Activated naive CD4-positive, alpha-beta T cell treated with Interleukin-2 at 50 U/mL for 16 hours (primary cell): ENCODE measurements around the gene ZNRF2.
"Not testable (repeated sequence)": the region's sequence is repeated elsewhere in the genome, so short reads cannot be mapped to it uniquely, and the experiment has no call there.

Experiments used
- DNase-seq: peaks from one replicate; pipeline ENCODE4 v3.0.0-alpha.2; 2020

Gene ZNRF2

DNA sequence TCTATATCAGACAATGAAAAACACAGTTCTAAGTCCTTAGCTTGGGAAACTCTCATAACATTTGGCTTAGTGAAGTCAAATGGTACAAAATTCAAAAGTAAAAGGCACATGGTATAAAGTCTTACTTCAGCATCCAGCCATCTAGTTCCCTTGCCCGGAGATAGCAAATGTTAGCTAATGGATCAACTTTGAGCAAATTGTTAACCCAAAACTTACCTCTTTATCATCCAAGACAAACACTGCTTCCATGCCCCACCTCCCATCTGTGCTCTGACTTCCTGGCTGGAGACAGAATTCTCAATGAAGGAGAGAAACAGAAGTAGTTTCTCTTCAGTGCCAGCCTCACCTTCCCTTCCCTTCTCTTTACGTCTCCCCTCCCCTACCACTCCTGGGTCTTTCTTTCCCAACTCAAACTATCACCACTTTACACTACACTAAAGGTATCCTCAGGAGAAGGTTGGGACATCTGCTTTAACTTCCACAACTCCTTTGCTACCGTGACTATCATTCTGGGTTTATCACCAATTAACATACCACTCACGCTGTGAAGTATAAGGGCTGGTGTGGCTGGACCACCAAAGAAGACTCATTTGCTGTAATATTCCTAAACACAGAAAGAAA is 21.2 kb upstream of the ZNRF2 start:
- no peak for DNase-seq

DNA sequence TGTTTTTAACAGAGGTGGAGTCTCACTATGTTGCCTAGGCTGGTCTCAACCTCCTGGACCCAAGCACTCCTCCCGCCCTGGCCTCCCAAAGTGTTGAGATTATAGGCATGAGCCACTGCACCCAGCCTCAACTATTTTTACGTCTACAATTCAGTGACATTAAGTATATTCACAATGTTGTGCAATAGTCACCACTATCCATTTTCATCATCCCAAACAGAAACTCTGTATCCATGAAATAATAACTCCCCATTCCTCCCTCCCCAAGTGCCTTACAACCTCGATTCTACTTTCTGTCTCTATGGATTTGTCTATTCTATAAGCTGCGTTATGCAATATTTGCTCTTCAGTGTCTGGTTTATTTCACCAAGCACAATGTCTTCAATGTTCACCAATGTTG is 20.3 kb upstream of the ZNRF2 start:
- DNase-seq: no peak

GRCh38 chr7:30265189-30265588 is 19.2 kb upstream of the ZNRF2 start:
- DNase-seq: not testable (repeated sequence)

- DNase-seq: no peak
Measured at GRCh38 chr7:30266686-30267085, 17.7 kb upstream of the ZNRF2 start.

- no peak for DNase-seq
Measured at GRCh38 chr7:30268586-30268985, 15.8 kb upstream of the ZNRF2 start.

GRCh38 chr7:30269490-30269889 is 14.9 kb upstream of the ZNRF2 start:
- no peak for DNase-seq

DNA sequence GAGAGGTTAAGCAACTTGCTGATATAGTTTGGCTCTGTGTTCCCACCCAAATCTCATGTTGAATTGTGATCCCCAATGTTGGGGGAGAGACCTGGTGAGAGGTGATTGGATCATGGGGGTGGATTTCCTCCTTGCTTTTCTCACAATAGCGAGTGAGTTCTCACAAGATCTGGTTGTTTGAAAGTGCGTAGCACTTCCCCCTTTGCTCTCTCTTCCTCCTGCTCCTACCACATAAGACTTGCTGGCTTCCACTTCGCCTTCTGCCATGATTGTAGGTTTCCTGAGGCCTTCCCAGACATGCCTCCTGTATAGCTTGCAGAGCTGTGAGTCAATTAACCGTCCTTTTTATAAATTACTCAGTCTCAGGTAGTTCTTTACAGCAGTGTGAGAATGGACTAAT is 13.5 kb upstream of the ZNRF2 start:
- DNase-seq: no peak

- no peak for DNase-seq
Measured at GRCh38 chr7:30272126-30272525, 12.3 kb upstream of the ZNRF2 start.

- DNase-seq: no peak
Measured at GRCh38 chr7:30273552-30273951, 10.8 kb upstream of the ZNRF2 start.

DNA sequence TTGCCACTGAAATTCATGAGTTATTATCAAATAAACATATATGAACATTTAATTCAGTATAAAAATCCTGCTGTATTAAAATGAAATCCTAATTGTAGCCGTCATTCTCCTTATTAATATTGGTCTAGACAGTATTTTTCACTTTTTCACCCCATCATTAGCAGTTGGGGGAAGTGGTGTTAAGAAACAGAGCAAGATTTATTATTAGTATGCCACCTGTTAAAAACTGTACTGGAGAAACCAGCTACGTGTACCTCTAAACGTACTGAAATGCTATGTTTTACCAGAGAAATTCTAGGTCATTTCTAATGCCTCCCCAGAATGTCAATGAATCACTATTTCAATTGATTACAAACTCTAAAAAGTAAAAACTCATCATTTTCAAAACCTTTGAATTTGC is 9.8 kb upstream of the ZNRF2 start:
- no peak for DNase-seq

GRCh38 chr7:30276203-30276900 is 8.0 kb upstream of the ZNRF2 start:
- DNase-seq: peak; percentile 43

GRCh38 chr7:30278376-30278775 is 6.0 kb upstream of the ZNRF2 start:
- no peak for DNase-seq

GRCh38 chr7:30278849-30279652 is 5.3 kb upstream of the ZNRF2 start:
- DNase-seq: no peak

GRCh38 chr7:30279653-30279904 is 4.8 kb upstream of the ZNRF2 start:
- no peak for DNase-seq

DNA sequence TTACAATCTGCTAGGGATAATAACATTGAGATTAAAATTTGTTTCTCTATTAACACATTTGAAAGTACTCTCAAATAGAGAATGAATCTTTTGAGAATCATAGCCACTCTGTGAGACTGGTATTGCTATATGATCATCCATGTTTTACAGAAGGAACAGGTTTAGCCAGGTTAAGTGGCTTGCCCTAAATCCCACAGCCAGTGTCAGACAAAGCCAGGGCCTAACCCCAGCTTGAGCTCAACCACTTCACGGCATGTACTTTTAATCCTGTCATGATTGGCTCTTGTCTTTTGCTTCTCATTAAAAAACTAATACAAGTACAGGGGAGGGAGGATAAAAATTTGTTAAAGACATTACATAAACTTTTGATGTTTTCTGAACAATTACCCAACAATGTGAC is 3.8 kb upstream of the ZNRF2 start:
- no peak for DNase-seq

GRCh38 chr7:30281263-30281662 is 3.1 kb upstream of the ZNRF2 start:
- DNase-seq: no peak

- DNase-seq: no peak
Measured at GRCh38 chr7:30281791-30282190, 2.6 kb upstream of the ZNRF2 start.

- DNase-seq: no peak
Measured at GRCh38 chr7:30282735-30283134, 1.7 kb upstream of the ZNRF2 start.

DNA sequence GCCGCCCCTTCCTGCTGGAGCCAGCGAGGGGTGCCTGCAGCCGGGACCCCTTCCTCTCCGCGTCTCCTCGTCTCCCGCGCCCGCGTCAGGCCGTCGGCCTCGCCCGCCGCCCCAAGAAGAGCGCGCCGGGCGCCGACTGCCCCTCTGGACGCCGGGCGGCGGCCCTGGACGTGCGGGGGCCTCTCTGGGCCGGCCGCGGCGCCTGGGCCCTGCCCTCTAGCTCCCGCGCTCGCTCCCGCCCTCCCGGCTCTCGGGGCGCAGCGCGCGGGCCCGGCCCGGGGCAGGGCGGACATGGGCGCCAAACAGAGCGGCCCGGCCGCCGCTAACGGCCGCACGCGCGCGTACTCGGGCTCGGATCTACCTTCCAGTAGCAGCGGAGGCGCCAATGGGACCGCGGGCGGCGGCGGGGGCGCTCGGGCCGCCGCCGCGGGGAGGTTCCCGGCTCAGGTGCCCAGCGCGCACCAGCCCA is 704 bp downstream of the ZNRF2 start:
- peak; percentile 43 for DNase-seq

GRCh38 chr7:30285536-30286284 is 1.3 kb downstream of the ZNRF2 start:
- peak; percentile 65 for DNase-seq

GRCh38 chr7:30286749-30287148 is 2.4 kb downstream of the ZNRF2 start:
- no peak for DNase-seq

GRCh38 chr7:30287625-30288024 is 3.2 kb downstream of the ZNRF2 start:
- DNase-seq: not testable (repeated sequence)

- DNase-seq: not testable (repeated sequence)
Measured at GRCh38 chr7:30289634-30290033, 5.2 kb downstream of the ZNRF2 start.
